ENCODE measurements around the gene HADHB. TPM values are rescaled to one million over a fixed set of nuclear protein-coding genes. Genes with fewer than 3 reads are reported as not detected.

HADHB gene
- total RNA-seq = 137 and 148 TPM in 2 replicates
- 137 TPM for polyA plus RNA-seq (2012)

DNA sequence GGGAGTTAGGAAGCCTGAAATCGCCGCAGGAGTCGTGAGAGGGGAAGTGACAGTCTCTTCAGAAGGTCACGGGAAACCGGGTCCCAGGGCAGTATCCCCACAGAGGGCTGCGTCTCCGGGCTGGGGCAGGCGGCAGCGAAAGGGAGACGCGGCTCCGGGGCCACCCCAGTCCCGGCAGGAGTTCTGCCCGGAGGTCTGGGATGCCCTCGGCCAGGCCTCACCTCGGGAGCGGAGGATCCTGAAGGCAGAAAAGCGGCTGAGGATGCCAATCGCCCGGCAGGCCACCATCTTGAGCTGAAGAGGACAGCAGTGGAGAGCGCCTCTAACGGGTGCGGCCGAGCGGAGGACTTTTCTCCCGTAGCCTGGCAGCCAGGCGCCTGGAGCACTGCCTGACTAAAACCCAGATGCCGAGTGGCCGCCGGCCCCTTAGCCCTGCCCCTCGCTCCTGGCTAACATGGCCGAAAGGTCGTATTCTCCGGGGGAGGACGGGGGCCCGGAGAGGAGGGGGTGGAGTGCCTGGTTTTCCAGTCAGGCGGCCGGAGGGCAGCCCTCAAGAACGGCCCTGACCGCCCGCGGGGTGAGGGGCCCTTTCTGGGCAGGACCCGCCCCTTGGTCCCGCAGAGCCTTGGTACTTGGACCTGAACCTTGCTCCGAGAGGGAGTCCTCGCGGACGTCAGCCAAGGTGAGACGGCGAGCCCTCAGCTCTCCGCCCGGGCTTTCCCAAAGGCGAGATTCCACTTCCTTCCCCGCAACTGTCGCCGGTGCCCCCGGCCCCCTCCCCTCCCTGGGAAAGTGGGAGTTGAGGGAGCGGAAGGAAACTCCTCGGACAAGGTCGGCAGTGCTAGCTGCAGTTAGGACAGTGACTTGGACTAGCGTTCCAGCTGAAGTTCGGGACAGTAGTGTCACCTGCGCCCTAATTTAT is at the start of gene HADHB, which contains the start of gene HADHA:
Gene HADHB (plus strand): TSS at position 631 of the 922 bp plus-strand sequence. CDS start 9,316 bp downstream, outside the sequence.
Gene HADHA (minus strand): TSS at position 324 of the 922 bp plus-strand sequence. CDS start 36 bp downstream, at position 288.
- peak; percentile 92 for DNase-seq (ENCODE audit: low read depth)

DNA sequence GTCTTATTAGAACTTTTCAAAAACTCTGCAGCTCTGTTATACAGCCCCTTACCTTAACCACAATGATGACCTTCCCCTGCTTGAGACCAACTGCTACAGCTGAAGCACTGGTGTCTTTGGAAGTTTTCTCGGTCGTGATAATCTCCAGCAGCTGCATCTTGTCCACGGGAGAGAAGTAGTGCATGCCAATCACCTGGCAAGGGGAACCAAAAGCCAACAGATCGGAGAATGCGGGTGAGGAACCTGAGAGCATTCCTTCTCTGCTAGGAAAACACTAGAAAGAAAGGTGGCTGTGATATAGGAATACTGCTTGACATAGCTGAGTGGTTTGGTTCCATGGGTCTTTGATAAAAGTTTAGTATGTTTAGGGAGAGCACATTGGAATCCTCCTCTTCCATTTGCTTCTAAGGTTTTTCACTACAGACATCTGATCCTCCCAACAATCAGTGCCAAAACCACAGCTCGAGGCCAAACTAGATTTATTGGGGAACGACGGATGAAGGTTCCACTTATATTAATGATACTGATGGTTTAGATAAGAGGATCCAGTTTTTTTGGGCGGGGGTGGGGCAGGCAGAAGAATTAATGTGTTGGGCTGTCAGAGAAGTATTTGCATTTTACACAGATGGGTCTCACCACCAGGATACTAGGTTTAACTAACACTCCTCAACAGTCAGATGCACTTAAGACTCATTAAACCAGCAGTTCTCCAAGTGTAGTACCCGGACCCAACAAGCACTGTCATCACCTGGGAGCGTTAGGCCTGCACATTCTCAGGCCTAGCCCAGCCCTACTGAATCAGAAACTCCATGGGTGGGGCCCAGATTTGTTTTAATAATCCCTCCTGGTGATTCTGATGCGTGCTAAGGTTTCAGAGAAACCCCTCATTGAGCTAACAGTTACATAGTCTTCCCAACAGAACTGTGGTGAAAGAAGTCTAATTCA is 49.4 kb upstream of the HADHB start:
- DNase-seq (ENCODE audit: low read depth) = peak; percentile 70

DNA sequence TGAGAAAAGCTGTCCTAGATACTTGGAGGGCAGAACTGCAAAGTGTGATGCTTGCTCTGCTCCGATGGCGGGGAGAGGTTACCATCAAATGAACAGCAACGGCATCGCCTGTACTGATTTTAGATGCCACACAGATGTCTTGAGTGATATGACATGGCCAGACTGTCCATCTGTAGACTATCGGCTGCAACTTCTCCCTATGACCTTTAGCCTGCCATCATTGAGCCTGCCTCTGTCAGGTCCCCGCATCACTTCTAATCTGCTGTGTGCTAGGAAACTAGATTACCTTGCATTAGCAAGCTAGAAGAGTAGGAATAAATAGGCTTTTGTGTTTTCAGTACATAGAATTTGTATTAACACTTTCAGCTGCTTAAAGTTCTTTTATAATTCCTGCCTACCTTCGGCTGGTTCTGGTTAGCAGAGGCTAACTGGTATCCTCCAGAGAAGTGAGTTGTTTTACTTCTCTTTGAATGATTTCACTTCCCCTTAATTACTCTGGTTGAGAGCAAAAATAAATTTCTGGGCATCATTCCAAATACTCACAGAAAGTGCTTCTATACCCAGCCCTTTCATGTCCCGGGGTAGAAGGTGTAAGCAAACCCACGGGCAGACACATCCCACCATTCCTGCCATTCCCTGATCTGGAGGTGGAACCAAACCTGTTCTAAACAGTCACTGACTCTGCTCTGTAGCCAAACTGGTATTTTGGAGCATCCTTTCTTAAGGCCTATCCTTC is 47.9 kb upstream of the HADHB start:
- DNase-seq (ENCODE audit: low read depth) = no peak

DNA sequence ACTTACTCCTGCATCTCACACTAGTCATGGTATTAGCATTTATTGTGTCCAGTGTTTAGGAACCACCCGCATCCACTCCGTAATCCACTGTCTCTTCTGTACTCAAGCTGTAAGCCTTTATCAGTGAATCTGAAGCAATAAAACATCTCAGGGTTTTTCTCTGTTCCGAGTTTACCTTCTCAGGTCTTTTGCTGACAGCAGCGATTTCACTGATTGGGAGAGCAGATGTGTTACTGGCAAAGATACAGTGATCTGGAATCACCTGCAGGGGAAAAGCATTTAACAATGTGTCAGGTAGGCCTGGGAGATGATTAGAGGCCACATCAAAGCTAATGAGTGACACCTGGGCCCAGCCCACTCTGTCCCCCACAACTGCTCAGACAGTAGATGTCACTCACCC is 47.2 kb upstream of the HADHB start:
- DNase-seq (ENCODE audit: low read depth) = no peak

DNA sequence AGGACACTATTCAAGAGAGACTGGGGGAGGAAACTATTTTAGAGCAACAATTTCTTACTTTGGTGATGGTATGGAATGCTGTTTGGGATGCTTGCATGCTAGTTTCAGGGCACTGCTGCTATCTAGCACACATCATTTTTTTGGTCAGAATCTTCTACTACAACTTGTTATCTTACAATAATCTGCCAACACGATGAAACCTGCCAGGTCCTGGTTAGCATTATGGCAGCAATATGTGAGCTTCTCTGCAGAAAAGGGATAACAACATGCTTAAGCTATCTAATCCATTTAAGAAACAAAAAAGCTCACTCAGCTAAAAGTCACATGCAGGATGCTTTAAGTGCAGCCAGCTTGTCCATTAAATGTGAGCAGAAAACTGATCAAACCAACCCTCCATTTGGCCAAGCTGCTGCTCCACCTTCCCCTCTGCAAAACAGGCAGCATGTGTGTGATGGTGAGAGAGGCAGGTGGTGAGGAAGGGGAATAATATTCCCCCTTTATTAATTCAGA is 41.7 kb upstream of the HADHB start:
- no peak for DNase-seq (ENCODE audit: low read depth)

DNA sequence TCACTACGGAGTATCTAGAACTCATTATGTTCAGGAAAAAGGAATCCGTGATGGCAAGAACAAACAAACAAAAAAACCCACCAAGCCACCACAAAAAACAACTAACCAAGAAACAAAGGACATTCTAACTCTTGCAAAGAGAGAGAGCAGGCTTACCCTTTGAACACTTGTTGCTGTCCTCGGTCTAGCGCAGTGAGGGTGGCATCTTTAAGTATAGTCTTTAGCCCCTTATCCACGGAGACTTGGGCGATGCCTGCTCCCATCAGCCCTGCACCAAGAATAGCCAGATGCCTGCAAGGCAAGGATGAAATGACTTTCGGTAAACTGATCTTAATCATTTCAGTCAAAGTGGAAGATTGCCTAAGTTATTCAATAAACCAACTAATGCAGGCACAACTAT is 40.8 kb upstream of the HADHB start:
- DNase-seq (ENCODE audit: low read depth) = no peak

DNA sequence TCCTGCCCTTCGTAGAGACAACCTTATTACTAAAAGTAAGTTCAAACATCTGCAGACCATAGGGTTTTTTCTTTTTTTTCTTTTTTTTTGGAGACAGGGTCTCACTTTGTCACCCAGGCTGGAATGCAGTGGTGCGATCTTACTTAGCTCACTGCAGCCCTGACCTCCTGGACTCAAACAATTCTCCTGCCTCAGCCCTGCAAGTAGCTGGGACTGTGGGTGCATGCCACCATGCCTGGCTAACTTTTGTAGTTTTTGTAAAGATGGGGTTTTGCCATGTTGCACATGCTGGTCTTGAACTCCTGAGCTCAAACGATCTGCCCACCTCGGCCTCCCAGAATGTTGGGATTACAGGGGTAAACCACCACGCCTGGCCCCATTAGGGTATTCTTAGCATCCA is 32.7 kb upstream of the HADHB start:
- no peak for DNase-seq (ENCODE audit: low read depth)

DNA sequence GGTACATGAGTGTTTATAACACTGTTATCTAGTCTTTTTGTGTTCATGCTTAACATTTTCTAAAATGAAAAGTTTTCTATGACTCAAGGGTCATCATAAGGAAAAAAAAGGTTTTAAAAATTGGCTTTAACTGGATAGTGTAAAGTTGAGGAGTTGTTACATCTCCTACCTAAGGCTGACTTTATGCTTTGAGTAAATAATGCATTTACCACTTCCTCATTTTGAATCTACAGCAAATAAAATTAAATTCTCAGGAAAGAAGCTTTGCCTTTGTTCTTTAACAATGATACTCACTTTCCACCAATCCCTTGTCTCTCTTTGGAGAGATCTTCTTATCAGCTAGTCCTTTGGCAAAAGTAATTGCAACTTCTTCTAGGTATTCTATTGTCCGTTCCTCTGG is 30.0 kb upstream of the HADHB start:
- DNase-seq (ENCODE audit: low read depth) = no peak

DNA sequence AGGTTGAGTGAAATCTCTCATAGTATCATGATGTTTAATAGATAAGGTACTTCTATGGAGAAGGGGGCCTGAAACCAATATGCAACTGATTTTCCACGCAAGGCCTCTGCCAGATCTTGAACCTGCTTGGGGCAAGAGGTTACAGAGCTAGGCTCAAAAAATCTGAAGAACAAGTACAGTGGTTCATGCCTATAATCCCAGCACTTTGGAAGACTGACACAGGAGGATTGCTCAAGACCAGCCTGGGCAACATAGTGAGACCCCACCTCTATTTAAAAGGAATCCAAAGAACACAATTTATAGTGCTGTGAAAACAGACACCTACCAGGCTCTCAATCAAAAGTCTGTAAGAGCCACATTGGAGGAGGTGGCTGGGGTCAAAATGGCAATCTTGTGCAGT is 28.9 kb upstream of the HADHB start:
- DNase-seq (ENCODE audit: low read depth) = no peak

DNA sequence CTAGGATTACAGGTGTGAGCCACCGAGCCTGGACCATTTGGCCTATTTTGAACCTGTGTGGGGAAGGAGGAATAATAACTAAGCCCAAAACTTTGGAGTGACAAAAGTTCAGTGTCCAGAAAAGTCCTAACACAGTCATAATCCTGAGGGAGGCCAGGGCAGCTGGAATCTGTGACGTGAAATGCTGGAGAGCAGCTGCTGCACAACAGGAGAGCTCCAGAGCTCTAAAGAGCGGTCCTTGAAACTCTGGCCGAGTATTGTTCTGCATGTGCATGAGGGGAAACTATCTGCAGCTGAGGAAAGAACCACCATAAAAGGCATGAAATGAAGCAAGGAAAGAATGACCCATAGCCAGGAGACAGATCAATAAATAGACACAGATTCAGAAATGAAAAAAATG is 28.2 kb upstream of the HADHB start:
- no peak for DNase-seq (ENCODE audit: low read depth)

DNA sequence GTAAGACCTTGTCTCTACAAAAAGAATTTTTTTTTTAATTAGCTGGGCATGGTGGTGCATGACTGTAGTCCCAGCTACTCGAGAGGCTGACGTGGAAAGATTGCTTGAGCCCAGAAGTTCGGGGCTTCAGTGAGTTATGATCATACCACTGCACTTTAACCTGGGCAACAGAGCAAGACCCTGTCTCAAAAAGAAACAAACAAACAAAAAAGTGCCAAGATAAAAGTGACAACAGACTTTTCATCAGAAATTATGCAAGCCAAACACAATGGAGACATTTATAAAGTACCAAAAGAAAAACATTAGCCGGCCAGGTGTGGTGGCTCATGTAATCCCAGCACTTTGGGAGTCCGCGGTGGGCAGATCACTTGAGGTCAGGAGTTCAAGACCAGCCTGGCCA is 27.0 kb upstream of the HADHB start:
- no peak for DNase-seq (ENCODE audit: low read depth)

DNA sequence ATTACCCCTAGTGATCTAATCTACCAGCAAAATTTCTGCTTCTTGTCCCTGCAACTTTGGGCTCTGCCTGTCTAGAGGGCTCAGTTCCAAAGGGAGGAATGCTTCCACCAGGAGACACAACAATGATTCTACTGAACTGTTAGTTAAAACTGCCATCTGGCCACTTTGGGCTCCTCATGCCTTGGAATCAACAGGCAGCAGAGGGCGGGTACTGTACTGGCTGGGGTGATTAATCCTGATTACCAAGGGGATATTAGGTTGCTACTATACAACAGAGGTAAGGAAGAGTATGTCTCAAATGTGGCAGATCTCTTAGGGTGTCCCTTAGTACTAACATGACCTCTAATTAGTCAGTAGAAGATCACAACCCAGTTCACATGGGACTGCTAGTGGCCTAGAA is 21.7 kb upstream of the HADHB start:
- DNase-seq (ENCODE audit: low read depth) = no peak

DNA sequence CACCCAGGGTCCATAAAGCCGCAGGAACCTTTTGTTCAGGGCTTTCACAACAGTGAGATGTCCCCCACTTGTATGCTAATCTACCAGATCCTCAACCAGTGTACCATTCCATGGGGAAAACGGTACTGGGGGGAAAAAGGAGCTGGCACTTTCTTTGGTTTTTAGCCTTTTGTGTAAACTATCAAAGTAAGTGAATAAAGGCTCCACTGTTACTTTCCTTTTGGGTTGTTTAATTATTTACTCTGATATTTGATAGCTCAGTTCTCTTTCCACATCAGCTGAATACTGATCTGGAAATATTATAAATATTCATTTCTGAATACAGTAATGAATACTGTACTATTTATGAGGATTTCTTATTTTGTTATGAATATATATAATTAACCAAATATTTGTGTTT is 20.6 kb upstream of the HADHB start:
- DNase-seq (ENCODE audit: low read depth) = no peak

DNA sequence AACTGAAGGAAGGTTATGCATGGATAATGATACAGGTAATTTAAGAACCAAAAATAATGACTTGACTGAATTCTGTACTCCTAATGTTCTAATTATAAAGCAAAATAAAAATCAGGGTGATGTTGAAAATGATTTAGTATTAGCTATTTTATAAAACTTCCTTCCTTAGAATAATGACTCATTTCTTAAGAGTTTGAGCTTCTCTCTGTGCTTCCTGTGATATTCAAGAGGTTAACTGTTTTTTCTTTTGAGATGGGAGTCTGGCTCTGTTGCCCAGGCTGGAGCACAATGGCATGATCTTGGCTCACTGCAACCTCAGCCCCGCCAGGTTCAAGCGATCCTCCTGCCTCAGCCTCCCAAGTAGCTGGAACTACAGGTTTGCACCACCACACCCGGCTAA is 15.1 kb upstream of the HADHB start:
- no peak for DNase-seq (ENCODE audit: low read depth)

DNA sequence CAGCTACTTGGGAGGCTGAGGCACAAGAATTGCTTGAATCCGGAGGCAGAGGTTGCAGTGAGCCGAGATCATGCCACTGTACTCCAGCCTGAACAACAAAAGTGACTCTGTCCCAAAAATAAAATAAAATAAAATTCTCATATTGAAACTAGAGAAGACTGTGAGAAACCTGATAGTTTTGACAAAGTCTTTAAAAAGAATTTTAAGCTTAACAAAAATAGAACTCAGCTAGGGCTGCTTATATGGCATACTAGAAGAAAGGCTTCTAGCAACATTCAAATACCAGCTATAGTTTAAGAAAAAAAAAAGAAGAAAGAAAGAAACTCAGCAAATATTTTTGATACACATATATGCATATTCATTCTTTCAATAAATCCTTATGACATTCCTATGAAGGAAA is 13.9 kb upstream of the HADHB start:
- DNase-seq (ENCODE audit: low read depth) = peak; percentile 7

DNA sequence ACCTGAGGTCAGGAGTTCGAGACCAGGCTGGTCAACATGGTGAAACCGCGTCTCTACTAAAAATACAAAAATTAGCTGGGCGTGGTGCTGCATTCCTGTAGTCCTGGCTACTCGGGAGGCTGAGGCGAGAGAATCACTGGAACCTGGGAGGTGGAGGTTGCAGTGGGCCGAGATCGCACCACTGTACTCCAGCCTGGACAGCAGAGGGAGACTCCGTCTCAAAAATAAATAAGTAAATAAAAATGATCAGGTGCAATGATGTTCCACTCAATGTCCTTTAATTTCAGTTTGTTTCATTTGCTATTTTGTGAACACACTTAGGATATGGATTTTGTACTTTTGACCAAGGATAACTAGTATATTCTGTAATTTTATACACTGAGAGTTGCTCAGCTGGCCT is 9.7 kb upstream of the HADHB start:
- DNase-seq (ENCODE audit: low read depth) = no peak

DNA sequence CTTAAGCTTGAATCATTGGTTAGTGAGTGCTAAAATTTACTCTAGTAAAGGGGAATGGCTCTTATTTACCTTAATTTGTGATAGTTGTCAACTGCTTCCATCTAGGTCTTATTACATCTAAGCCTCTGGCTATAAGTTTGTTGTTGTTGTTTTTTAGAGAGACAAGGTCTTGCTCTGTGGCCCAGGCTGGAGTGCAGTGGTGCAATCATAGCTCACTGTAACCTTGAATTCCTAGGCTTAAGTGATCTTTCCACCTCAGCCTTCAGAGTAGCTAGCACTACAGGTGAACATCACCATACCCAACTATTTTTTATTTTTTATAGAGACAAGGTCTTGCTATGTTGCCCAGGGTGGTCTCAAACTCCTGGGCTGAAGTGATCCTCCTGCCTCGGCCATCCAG is 6.9 kb upstream of the HADHB start:
- no peak for DNase-seq (ENCODE audit: low read depth)

DNA sequence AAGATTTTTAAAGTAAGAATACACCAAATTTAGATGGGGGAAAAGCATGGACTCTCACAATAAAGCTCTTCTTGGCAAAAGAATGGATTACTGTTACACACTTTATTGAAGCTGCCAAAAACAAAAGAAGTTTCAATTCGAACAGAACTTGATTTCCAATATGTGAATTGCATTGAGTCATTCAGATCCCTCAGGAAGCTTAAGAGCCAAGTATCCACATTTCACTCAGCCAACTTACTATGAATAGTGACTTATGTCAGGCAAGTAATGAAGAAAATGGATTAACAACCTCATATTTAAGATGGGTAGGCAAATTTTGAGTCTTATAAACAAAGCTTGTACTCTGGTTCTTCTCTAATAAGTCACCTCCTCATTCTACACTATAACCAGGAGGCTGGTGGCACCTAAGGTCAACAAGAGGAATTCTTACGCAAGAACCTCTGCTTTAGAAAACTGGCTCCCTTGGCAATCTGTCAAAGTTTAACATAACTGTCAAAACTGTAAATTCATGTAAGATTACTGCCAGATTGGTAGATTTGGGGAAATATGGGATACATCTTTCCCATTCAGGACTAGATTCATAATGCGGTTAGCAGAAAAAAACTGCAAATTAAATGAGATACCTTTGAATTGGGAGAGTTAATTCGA is 6.3 kb upstream of the HADHB start:
- DNase-seq (ENCODE audit: low read depth) = no peak

DNA sequence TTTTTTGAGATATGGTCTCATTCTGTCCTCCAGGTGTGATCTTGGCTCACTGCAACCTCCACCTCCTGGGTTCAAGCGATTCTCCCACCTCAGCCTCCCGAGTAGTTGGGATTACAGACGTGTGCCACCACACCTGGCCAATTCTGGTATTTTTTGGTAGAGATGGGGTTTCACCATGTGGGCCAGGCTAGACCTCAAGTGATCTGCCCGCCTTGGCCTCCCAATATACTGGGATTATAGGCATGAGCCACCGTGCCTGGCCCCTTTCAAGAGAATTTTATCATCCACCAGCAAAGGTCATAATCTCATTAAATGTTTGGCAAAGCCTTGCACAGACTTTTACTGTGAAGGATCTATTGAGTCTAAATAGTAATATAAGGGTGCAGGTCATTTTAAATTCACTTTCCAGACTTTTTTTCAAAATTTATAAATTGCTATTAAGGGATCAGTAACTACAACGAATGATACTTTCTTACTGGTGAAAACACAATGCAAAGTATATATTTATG is 2.8 kb upstream of the HADHB start:
- no peak for DNase-seq (ENCODE audit: low read depth)

Measured in myocyte (in vitro differentiated cells).